OCI-LY3 (cell line): ENCODE measurements around the gene EFEMP2.

Experiments used
- EZH2phosphoT487 ChIP-seq: fragments of 200-600 bp; shearing (Covaris generic); IDR thresholded peaks from 2 replicates; pipeline ENCODE4 v1.6.1; 2018; ENCODE audit warnings: antibody characterized with exemption, mixed run types, low read depth
- TF ChIP-seq, protein P1 (sequence below): fragments of 200-600, 300-600 bp; sonication (generic); IDR thresholded peaks from 2 replicates; pipeline ENCODE4 v1.5.1; 2014; ENCODE audit warnings: antibody characterized with exemption, low read length, low read depth

GRCh38 chr11:65921876-65922275 lies 49.3 kb upstream of the EFEMP2 start:
- TF ChIP-seq, protein P1, sequence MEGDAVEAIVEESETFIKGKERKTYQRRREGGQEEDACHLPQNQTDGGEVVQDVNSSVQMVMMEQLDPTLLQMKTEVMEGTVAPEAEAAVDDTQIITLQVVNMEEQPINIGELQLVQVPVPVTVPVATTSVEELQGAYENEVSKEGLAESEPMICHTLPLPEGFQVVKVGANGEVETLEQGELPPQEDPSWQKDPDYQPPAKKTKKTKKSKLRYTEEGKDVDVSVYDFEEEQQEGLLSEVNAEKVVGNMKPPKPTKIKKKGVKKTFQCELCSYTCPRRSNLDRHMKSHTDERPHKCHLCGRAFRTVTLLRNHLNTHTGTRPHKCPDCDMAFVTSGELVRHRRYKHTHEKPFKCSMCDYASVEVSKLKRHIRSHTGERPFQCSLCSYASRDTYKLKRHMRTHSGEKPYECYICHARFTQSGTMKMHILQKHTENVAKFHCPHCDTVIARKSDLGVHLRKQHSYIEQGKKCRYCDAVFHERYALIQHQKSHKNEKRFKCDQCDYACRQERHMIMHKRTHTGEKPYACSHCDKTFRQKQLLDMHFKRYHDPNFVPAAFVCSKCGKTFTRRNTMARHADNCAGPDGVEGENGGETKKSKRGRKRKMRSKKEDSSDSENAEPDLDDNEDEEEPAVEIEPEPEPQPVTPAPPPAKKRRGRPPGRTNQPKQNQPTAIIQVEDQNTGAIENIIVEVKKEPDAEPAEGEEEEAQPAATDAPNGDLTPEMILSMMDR = no peak
- no peak for TF ChIP-seq EZH2phosphoT487
